Fibroblast of the aortic adventitia (primary cell): ENCODE measurements around the gene DRC7. TPM values are rescaled to one million over a fixed set of nuclear protein-coding genes. Genes with fewer than 3 reads are reported as not detected.

Experiments used
- DNase-seq: peaks from one replicate; pipeline ENCODE4 v3.0.0-alpha.2; 2010; ENCODE audit warnings: low read depth
- H3K4me3 ChIP-seq: 2 replicates; pipeline ENCODE4 v1.5.1; 2011; ENCODE audit warnings: low read depth, mild to moderate bottlenecking, control low read depth, low read length, moderate library complexity
- total RNA-seq: library from RNA; depleted of rRNA; stranded (reverse); fragments of >200 nt; gene quantifications from 2 replicates; pipeline ENCODE4 v1.2.3, GENCODE V29; 2012; ENCODE audit warnings: low replicate concordance
- TF ChIP-seq, protein P1 (sequence below): IDR thresholded peaks from 2 replicates; pipeline ENCODE4 v1.5.1; 2011; ENCODE audit warnings: mild to moderate bottlenecking, low read length, control low read depth, inconsistent platforms; ENCODE audit not compliant: insufficient read depth

The DRC7 gene
- total RNA-seq, 1 donor = 0.09 TPM

DNA sequence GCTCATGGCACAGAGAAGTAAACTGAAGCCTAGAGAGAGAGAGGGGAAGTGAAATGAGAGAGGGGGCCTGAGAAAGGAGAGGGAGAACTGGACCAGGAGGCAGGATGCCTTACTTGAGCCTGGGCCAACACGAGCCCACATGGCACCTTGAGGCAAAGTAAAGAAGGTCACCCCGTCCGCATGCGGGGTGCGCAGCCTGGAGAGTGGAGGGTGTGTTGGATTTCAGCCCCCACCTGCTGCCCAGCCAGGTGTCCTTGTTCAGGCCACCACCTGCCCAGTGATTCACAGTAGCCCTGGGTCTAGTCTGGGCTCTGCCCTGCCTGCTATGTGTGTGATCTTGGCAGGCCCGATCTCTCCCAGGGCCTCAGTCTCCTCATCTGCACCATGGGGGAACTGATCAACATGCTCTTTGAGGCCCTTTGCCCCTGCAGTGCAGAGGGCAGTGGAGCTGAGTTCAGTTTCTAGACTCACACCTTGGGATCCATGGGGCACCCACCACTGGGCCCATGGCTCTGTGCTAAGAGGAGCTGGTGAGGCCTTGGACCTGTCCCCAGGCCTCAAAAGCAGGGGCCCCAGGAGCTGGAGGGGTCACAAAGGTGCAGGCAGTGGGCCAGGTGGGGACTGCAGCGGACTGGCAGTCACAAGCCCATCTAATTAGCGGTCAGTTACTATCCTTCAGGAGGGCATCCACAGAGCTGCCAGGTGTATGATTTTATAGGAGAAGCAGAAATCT, 9.8 kb upstream of the DRC7 start:
- no peak overlapping the region for H3K4me3 ChIP-seq
- TF ChIP-seq, protein P1, sequence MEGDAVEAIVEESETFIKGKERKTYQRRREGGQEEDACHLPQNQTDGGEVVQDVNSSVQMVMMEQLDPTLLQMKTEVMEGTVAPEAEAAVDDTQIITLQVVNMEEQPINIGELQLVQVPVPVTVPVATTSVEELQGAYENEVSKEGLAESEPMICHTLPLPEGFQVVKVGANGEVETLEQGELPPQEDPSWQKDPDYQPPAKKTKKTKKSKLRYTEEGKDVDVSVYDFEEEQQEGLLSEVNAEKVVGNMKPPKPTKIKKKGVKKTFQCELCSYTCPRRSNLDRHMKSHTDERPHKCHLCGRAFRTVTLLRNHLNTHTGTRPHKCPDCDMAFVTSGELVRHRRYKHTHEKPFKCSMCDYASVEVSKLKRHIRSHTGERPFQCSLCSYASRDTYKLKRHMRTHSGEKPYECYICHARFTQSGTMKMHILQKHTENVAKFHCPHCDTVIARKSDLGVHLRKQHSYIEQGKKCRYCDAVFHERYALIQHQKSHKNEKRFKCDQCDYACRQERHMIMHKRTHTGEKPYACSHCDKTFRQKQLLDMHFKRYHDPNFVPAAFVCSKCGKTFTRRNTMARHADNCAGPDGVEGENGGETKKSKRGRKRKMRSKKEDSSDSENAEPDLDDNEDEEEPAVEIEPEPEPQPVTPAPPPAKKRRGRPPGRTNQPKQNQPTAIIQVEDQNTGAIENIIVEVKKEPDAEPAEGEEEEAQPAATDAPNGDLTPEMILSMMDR = no peak
- DNase-seq = no peak

DNA sequence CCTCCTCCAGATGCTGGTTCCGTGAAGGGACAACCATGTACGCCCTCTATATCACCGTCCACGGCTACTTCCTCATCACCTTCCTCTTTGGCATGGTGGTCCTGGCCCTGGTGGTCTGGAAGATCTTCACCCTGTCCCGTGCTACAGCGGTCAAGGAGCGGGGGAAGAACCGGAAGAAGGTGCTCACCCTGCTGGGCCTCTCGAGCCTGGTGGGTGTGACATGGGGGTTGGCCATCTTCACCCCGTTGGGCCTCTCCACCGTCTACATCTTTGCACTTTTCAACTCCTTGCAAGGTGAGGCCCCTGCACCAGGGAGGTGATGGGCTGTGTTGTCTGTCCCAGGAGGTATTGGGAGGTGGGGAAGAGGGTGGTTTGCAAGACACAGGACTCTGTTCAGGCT, 9.0 kb upstream of the DRC7 start:
- DNase-seq = no peak

DNA sequence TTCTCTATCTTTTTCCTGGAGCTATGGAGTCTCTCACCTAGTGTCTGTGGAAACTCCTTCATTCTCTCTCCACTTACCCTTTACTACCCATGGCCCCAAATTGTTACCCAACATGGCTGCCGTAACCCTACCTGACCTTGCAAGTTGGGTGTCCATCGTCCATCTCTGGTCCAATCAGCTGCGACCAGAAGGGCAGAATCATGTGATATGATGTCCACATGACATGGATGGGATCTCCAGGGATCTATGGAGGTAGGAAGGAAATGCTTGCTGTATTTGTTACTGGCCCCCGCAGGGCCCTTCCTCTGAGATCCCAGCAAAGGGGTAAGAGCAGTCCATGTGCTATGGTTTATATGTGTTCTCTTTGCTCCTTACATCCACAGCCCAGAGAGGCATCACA, 8.0 kb upstream of the DRC7 start:
- H3K4me3 ChIP-seq = no peak overlapping the region
- no peak for DNase-seq
- TF ChIP-seq, protein P1 = no peak

More for the DNA sequence above, 9.0 kb upstream of the DRC7 start:
- TF ChIP-seq, protein P1 = no peak
- no peak overlapping the region for H3K4me3 ChIP-seq

DNA sequence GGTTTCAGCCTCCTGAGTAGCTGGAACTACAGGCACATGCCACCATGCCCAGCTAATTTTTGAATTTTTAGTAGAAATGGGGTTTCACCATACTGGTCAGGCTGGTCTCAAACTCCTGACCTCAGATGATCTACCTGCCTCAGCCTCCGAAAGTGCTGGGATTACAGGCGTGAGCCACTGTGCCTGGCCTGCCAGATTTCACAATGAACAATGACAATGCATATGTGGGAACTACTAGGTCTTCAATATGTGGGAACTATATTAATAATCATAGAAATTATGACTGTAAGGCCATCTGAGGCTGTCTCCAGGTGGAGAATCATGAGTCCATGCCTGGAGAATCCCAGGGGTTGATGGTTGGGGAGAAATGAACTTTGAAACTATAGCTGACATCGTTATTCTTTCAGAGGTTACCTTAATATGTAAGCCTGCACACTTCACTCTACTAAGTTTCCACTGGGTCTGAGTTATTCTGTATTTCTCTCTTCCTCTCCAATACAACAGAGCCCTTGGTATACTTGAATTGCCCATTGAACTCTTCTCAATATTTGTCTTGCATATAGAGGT, 7.2 kb upstream of the DRC7 start:
- no peak overlapping the region for H3K4me3 ChIP-seq
- DNase-seq = no peak
- TF ChIP-seq, protein P1 = no peak

DNA sequence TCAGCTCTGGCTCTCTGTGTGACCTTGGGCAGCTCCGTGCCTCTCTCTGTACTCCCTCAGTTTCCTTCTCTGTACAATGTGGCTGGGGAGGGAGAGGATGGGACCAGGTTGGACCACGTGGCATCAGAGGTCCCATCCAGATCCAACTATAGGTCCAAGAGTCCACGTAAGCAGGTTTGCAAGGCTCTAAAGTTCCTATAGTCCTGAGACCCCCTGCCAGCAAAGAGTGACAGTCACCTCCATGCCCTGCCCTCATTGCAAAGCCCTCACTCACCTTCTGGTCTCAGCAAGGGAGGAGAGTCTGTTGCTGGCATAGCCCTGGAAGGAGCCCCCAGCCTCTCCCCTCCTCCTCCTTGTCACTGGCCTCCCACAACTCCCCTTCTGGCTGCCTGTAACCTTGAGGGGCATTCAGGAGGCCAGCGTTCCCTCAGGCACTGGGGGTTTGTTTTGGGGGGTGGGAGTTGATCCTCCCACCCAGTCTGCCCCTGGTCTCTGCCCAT, 6.1 kb upstream of the DRC7 start:
- DNase-seq = no peak
- no peak overlapping the region for H3K4me3 ChIP-seq
- TF ChIP-seq, protein P1 = no peak

DNA sequence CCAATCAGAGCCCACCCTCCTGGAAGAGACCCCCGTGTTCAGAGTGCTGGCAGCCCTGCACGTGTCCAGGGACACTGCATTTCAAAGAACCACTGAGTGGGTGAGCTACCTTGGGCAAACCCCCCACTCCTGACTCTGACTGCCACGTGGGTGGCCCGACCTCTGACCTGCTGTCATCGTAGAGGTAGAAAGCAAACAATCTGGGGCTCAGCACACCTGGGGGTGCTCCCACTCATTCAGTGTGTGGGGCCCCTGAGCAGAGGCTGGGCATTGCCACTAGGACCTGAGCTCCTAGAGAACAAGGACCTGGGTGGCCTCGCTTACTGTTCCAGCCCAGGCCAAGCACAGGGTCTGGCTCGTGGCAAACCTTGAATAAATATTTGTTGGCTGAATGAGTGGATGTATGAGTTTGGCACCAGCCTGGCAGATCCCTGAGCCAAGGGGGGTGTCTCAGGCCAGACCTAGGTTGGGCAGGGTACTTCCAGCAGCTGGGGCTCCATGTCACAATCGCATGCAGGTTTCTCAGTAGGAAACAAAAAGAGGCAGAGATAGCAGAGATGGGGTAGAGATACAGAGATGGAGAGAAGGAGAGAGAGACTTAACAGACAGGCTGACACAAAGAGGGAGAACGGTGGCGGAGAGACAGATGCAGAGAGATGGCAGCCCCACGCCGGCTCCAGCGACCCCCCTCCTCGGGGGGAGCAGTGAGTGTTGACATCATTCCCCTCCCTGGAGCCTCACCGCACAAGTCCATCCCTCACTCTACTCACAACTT, 5.4 kb upstream of the DRC7 start:
- no peak overlapping the region for H3K4me3 ChIP-seq
- no peak for DNase-seq
- TF ChIP-seq, protein P1 = no peak
